PC-9 (cell line): ENCODE data around the gene PTX4.

Source experiments
- EZH2 ChIP-seq: fragments of 200-600 bp; sonication (generic); IDR thresholded peaks from 2 replicates; pipeline ENCODE4 v1.8.0; 2017; ENCODE audit warnings: antibody characterized with exemption, low read depth
- TF ChIP-seq, protein P1 (sequence below): fragments of 200-600 bp; sonication (generic); conservative IDR thresholded peaks from 2 replicates; pipeline ENCODE4 v1.6.1; 2017; ENCODE audit warnings: mixed run types, antibody characterized with exemption, mild to moderate bottlenecking, moderate library complexity

DNA sequence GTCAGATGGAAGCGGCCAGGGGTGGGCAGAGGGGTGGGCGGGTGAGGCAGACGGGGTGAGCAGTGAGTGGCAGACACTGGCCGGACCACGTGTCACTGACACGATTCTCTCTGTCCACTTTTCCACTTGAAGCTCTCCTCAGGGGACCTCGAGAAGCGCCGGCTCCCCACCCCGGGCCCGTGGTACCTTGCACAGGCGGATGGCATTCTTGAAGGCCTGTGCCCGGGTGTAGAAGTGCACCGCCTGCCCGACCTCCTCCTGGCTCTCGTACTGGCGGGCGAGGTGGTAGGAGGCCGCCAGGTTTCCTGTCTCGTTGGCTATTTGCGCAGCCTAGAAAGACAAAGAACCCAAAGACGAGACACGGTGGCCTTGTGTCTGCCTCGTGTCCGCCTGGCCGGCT lies 35.6 kb upstream of the PTX4 start:
- TF ChIP-seq, protein P1, sequence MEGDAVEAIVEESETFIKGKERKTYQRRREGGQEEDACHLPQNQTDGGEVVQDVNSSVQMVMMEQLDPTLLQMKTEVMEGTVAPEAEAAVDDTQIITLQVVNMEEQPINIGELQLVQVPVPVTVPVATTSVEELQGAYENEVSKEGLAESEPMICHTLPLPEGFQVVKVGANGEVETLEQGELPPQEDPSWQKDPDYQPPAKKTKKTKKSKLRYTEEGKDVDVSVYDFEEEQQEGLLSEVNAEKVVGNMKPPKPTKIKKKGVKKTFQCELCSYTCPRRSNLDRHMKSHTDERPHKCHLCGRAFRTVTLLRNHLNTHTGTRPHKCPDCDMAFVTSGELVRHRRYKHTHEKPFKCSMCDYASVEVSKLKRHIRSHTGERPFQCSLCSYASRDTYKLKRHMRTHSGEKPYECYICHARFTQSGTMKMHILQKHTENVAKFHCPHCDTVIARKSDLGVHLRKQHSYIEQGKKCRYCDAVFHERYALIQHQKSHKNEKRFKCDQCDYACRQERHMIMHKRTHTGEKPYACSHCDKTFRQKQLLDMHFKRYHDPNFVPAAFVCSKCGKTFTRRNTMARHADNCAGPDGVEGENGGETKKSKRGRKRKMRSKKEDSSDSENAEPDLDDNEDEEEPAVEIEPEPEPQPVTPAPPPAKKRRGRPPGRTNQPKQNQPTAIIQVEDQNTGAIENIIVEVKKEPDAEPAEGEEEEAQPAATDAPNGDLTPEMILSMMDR = no peak
- no peak for TF ChIP-seq EZH2
